ENCODE results near the gene CHCHD4. TPM values are rescaled to one million over a fixed set of nuclear protein-coding genes. Genes with fewer than 3 reads are reported as not detected.
A peak's percentile ranks its signal among the peaks of the same experiment; 100 is the strongest.

CHCHD4 gene
- total and polyA plus RNA-seq, 2 of the 13 experiments (the other 11 are each of a cell fraction or from before 2014, with no cell fraction given), result 15.8 to 24.1 TPM

- TF ChIP-seq CCAR2 (optimal IDR thresholded peaks at IDR 0.05; ENCODE audit: low read depth, low read length), result no peak
- TF ChIP-seq MTF2 (CRISPR knock-in tag; IDR thresholded peaks at IDR 0.05; ENCODE audit: borderline replicate concordance), result no peak
- TF ChIP-seq PREB (CRISPR knock-in tag; IDR thresholded peaks at IDR 0.05), result no peak
- no peak; the same call in 1 of the 2 replicates for TF ChIP-seq SOX5 (CRISPR knock-in tag; IDR thresholded peaks at IDR 0.05; ENCODE audit: borderline replicate concordance)
- no peak for TF ChIP-seq ZNF513 (CRISPR knock-in tag; conservative IDR thresholded peaks at IDR 0.05)
- TF ChIP-seq ARID5B (CRISPR knock-in tag; IDR thresholded peaks at IDR 0.05), result 0 out of 2 replicates have a peak, but pooled peaks have one; percentile 16
- TF ChIP-seq STAT6 (CRISPR knock-in tag; IDR thresholded peaks at IDR 0.05; ENCODE audit: borderline replicate concordance), result no peak
- no peak for TF ChIP-seq ZNF687 (CRISPR knock-in tag; IDR thresholded peaks at IDR 0.05)
- TF ChIP-seq POLR2G (IDR thresholded peaks at IDR 0.05; ENCODE audit: low read depth, low read length), result no peak
- TF ChIP-seq ZNF761 (CRISPR knock-in tag; conservative IDR thresholded peaks at IDR 0.05), result no peak
- no peak for TF ChIP-seq CC2D1A (CRISPR knock-in tag; IDR thresholded peaks at IDR 0.05)
- TF ChIP-seq ZFYVE20 (CRISPR knock-in tag; IDR thresholded peaks at IDR 0.05; ENCODE audit: borderline replicate concordance, low read depth), result no peak
- no peak for TF ChIP-seq STAG1 (CRISPR knock-in tag; IDR thresholded peaks at IDR 0.05)
- no peak for TF ChIP-seq THAP8 (CRISPR knock-in tag; IDR thresholded peaks at IDR 0.05; ENCODE audit: borderline replicate concordance)
Measured at GRCh38 chr3:14144423-14145075, 19.9 kb upstream of the CHCHD4 start (continued).
